ENCODE measurements around the gene CTXND2. TPM values are rescaled to one million over a fixed set of nuclear protein-coding genes. Genes with fewer than 3 reads are reported as not detected.
A peak's percentile ranks its signal among the peaks of the same experiment; 100 is the strongest.
"Not testable (repeated sequence)": the region's sequence is repeated elsewhere in the genome, so short reads cannot be mapped to it uniquely, and the experiment has no call there.

The CTXND2 gene
- total RNA-seq, 1 experiment from 2014 or later = not detected

DNA sequence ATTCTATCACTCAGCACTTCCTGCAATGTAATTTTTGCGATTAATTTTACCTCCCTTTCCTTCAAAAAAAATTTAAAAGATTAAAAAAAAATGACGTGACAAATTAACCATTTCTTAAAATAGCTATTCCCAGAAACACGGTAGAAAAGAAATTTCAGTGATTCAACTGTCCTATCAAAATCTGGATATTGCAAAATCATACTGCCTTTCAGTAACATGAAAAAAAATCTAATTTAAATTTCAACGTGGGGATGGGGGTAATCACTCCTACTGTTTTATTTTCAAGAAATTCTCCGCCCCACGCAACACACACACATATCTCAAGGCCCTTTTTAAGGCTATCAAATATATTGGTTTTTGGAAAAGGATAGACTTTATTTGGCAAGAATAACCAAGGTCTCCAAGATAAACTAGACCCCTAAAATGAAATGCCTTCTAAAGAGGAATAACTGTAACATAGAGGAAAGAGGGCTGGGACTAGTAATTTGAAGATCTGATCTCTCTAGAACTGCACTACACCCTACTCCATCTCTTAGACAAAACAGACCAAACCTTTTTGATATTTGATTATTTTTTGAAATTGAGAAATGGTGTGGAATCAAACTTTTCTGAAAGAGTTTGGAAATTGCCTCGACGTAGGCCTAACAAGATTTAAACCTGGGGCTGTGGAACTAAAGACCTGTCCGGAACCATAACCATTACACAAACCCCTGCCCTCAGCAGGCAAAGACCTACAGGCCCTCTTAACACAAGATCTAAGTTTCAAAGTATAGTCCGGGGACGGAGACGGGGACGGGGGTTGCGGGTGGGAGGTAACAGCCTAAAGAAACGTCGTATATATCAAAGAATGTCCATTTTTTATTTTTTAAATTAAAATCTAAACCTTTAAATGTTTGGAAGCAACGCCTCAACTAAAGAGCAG, 11.5 kb upstream of the CTXND2 start:
- intact Hi-C loops (cut with micrococcal nuclease; ENCODE audit: unreplicated experiment) = loop anchor here (5.0 kb wide), 2 partner anchors 52 to 132 kb away; partner anchors contain the start of genes MINDY1, PRUNE1 and SETDB1
- CTCF ChIA-PET = no interaction called here
- H3K9me3 Mint-ChIP-seq (ENCODE audit: low read depth, unreplicated experiment) = no peaks in the 10 kb centered on the region
- H3K27ac Mint-ChIP-seq (ENCODE audit: unreplicated experiment) = peak overlapping the region; percentile 80
- peak overlapping the region; percentile 85 for H3K4me3 Mint-ChIP-seq (ENCODE audit: low read depth, unreplicated experiment)
- no TSS peak for BruUV-seq (replicated peaks)
- no peaks in the 10 kb centered on the region for H3K27me3 Mint-ChIP-seq (ENCODE audit: unreplicated experiment)
- peaks cover 17% of the 10 kb centered on the region for H3K36me3 Mint-ChIP-seq (ENCODE audit: insufficient read depth, unreplicated experiment)
- DNase-seq = peak; percentile 14
- H3K4me1 Mint-ChIP-seq (ENCODE audit: low read depth, unreplicated experiment) = peaks cover 11% of the 10 kb centered on the region
- TF ChIP-seq, protein P1, sequence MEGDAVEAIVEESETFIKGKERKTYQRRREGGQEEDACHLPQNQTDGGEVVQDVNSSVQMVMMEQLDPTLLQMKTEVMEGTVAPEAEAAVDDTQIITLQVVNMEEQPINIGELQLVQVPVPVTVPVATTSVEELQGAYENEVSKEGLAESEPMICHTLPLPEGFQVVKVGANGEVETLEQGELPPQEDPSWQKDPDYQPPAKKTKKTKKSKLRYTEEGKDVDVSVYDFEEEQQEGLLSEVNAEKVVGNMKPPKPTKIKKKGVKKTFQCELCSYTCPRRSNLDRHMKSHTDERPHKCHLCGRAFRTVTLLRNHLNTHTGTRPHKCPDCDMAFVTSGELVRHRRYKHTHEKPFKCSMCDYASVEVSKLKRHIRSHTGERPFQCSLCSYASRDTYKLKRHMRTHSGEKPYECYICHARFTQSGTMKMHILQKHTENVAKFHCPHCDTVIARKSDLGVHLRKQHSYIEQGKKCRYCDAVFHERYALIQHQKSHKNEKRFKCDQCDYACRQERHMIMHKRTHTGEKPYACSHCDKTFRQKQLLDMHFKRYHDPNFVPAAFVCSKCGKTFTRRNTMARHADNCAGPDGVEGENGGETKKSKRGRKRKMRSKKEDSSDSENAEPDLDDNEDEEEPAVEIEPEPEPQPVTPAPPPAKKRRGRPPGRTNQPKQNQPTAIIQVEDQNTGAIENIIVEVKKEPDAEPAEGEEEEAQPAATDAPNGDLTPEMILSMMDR (IDR thresholded peaks at IDR 0.05; ENCODE audit: unreplicated experiment) = no peak

DNA sequence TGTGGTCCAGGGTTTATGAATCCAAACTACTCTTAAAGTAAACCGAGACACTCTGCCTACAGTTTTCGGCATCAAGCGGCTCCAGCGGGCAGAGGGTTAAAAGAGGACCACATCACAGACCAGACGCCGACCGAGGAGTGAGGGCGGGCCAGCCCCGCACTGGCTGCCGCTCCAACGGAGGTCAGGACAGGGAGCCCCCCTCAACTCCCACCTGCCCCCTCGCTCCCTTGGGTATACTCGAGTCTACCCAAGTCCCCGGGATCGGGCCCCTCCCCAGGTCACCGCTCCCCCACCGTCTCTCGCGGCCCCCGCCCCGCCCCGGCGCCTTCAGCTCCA, 10.8 kb upstream of the CTXND2 start:
- intact Hi-C loops (cut with micrococcal nuclease; ENCODE audit: unreplicated experiment) = loop anchor here (5.0 kb wide), 2 partner anchors 51 to 131 kb away; partner anchors contain the start of genes MINDY1, PRUNE1 and SETDB1
- peak; percentile 63 for DNase-seq
- BruUV-seq (replicated peaks) = no TSS peak

DNA sequence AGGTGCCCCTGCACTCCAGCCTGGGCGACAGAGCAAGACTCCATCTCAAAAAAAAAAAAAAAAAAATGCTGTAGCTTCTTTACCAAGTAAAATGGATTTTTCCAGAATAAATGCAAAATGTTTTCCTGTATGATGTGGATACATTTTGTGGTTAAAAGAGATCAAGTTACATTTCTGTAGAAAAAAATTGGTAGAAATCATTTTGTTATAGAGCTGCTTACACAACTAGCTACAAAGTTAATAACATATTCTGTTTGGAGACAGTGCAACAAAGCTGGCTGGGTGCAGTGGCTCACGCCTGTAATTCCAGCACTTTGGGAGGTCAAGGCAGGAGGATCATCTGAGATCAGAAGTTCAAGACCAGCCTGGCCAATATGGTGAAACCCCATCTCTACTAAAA, 8.0 kb upstream of the CTXND2 start:
- H3K27me3 Mint-ChIP-seq (ENCODE audit: unreplicated experiment); H3K27ac Mint-ChIP-seq (ENCODE audit: unreplicated experiment); BruUV-seq (replicated peaks); H3K4me3 Mint-ChIP-seq (ENCODE audit: low read depth, unreplicated experiment); H3K9me3 Mint-ChIP-seq (ENCODE audit: low read depth, unreplicated experiment); DNase-seq: not testable (repeated sequence)
- CTCF ChIA-PET = interaction anchor here (0.6 to 0.7 kb wide), 3 partner anchors 96 to 276 kb away, joined by 4 to 5 read pairs (median 5); partner anchors contain the start of gene CERS2
- intact Hi-C loops (cut with micrococcal nuclease; ENCODE audit: unreplicated experiment) = loop anchor here (5.0 kb wide), 2 partner anchors 48 to 128 kb away; partner anchors contain the start of genes MINDY1, PRUNE1 and SETDB1
- peaks cover 11% of the 10 kb centered on the region for H3K4me1 Mint-ChIP-seq (ENCODE audit: low read depth, unreplicated experiment)
- peaks cover 17% of the 10 kb centered on the region for H3K36me3 Mint-ChIP-seq (ENCODE audit: insufficient read depth, unreplicated experiment)

More for the DNA sequence above, 10.8 kb upstream of the CTXND2 start:
- H3K27me3 Mint-ChIP-seq (ENCODE audit: unreplicated experiment) = no peaks in the 10 kb centered on the region
- TF ChIP-seq, protein P1 (IDR thresholded peaks at IDR 0.05; ENCODE audit: unreplicated experiment) = no peak
- peaks cover 17% of the 10 kb centered on the region for H3K36me3 Mint-ChIP-seq (ENCODE audit: insufficient read depth, unreplicated experiment)
- peak overlapping the region; percentile 80 for H3K27ac Mint-ChIP-seq (ENCODE audit: unreplicated experiment)
- H3K4me1 Mint-ChIP-seq (ENCODE audit: low read depth, unreplicated experiment) = peaks cover 11% of the 10 kb centered on the region
- H3K9me3 Mint-ChIP-seq (ENCODE audit: low read depth, unreplicated experiment) = no peaks in the 10 kb centered on the region
- peak overlapping the region; percentile 85 for H3K4me3 Mint-ChIP-seq (ENCODE audit: low read depth, unreplicated experiment)
- CTCF ChIA-PET = interaction anchor here (0.6 to 1.0 kb wide), 3 partner anchors 46 to 697 kb away, joined by 3 to 4 read pairs (median 3); no protein-coding TSS in a partner anchor

DNA sequence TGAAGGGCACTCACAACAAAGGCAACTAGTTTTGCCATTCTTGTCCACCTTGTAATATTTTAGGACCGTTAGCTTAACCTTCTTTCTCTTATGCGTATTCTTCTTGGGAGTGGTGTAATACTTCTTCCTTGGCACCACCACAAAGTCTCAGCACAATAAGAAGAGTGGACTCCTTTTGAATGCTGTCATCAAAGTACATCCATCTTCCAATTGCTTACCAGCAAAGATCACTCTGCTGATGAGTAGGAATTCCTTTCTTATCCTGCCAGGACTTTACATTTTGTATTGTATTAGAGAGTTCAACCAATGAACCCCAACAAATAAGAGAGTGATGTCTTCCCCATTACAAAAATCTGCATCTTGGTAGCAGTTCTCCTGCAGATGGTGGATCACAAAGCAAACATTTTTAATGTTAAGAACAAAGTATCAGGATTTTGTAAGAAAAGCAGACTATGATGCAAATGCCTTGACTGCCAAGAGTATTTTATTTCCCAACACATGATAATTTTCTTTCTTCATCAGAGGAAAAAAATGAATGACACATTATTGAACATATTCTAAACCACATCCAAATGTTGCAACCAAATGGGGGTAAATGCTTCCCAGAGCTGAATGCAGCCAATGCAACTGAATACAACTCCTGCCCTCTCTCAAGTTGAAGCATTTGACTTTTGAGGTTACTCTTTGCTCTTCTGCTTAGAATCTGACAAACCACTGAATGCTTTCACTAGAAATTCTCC, 5.4 kb upstream of the CTXND2 start:
- CTCF ChIA-PET = no interaction called here
- H3K27me3 Mint-ChIP-seq (ENCODE audit: unreplicated experiment) = no peaks in the 10 kb centered on the region
- TF ChIP-seq, protein P1 (IDR thresholded peaks at IDR 0.05; ENCODE audit: unreplicated experiment) = no peak
- peaks cover 6% of the 10 kb centered on the region for H3K36me3 Mint-ChIP-seq (ENCODE audit: insufficient read depth, unreplicated experiment)
- no peak overlapping the region for H3K4me3 Mint-ChIP-seq (ENCODE audit: low read depth, unreplicated experiment)
- no peak for DNase-seq
- H3K9me3 Mint-ChIP-seq (ENCODE audit: low read depth, unreplicated experiment) = no peaks in the 10 kb centered on the region
- H3K27ac Mint-ChIP-seq (ENCODE audit: unreplicated experiment) = no peak overlapping the region
- H3K4me1 Mint-ChIP-seq (ENCODE audit: low read depth, unreplicated experiment) = no peaks in the 10 kb centered on the region
- intact Hi-C loops (cut with micrococcal nuclease; ENCODE audit: unreplicated experiment) = no loop called here
- no TSS peak for BruUV-seq (replicated peaks)

DNA sequence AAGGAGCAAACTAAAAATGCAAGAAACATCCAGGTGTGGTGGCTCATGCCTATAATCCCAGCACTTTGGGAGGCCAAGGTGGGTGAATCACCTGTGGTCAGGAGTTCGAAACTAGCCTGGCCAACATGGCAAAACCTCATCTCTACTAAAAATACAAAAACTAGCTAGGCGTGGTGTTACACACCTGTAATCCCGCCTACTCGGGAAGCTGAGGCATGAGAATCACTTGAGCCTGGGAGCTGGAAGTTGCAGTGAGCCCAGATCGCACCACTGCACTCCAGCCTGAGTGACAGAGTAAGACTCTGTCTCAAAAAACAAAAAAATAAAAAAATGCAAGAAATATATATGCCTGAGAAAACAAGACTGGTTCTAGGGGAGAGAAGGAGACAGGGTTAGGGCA, 3.8 kb upstream of the CTXND2 start:
- H3K4me3 Mint-ChIP-seq (ENCODE audit: low read depth, unreplicated experiment); H3K27ac Mint-ChIP-seq (ENCODE audit: unreplicated experiment); H3K9me3 Mint-ChIP-seq (ENCODE audit: low read depth, unreplicated experiment); BruUV-seq (replicated peaks); DNase-seq; H3K27me3 Mint-ChIP-seq (ENCODE audit: unreplicated experiment); intact Hi-C loops (cut with micrococcal nuclease; ENCODE audit: unreplicated experiment); H3K36me3 Mint-ChIP-seq (ENCODE audit: insufficient read depth, unreplicated experiment); H3K4me1 Mint-ChIP-seq (ENCODE audit: low read depth, unreplicated experiment): not testable (repeated sequence)
- CTCF ChIA-PET = interaction anchor here (0.6 kb wide), 1 partner anchor 42 kb away, joined by 4 read pairs; no protein-coding TSS in a partner anchor

Measured in Calu3 (cell line).